ENCODE measurements around the gene CGNL1.

The CGNL1 gene

GRCh38 chr15:57500979-57501576, 124.8 kb downstream of the CGNL1 start:
- DNase-seq: no peak

GRCh38 chr15:57502116-57502515, 125.8 kb downstream of the CGNL1 start:
- DNase-seq: no peak

GRCh38 chr15:57503051-57503702, 126.9 kb downstream of the CGNL1 start:
- DNase-seq: no peak

GRCh38 chr15:57503911-57504598, 127.8 kb downstream of the CGNL1 start:
- no peak for DNase-seq

GRCh38 chr15:57504599-57504940, 128.3 kb downstream of the CGNL1 start:
- DNase-seq: no peak

- no peak for DNase-seq
Measured at GRCh38 chr15:57505056-57505715, 128.9 kb downstream of the CGNL1 start.

- no peak for DNase-seq
Measured at GRCh38 chr15:57505949-57506391, 129.7 kb downstream of the CGNL1 start.

- no peak for DNase-seq
Measured at GRCh38 chr15:57506422-57506821, 130.1 kb downstream of the CGNL1 start.

- DNase-seq: no peak
Measured at GRCh38 chr15:57507111-57507510, 130.8 kb downstream of the CGNL1 start.

GRCh38 chr15:57509126-57509525, 132.8 kb downstream of the CGNL1 start:
- DNase-seq: no peak

- no peak for DNase-seq
Measured at GRCh38 chr15:57509965-57510364, 133.7 kb downstream of the CGNL1 start.

- DNase-seq: no peak
Measured at GRCh38 chr15:57510647-57511046, 134.3 kb downstream of the CGNL1 start.

GRCh38 chr15:57516327-57517029, 140.2 kb downstream of the CGNL1 start:
- no peak for DNase-seq

GRCh38 chr15:57517030-57517671, 140.8 kb downstream of the CGNL1 start:
- DNase-seq: no peak

- no peak for DNase-seq
Measured at GRCh38 chr15:57518779-57519405, 142.6 kb downstream of the CGNL1 start.

- no peak for DNase-seq
Measured at GRCh38 chr15:57519806-57520205, 143.5 kb downstream of the CGNL1 start.

- no peak for DNase-seq
Measured at GRCh38 chr15:57521503-57521902, 145.2 kb downstream of the CGNL1 start.

- no peak for DNase-seq
Measured at GRCh38 chr15:57522148-57522547, 145.8 kb downstream of the CGNL1 start.

- DNase-seq: no peak
Measured at GRCh38 chr15:57525581-57525980, 149.3 kb downstream of the CGNL1 start.

- DNase-seq: no peak
Measured at GRCh38 chr15:57526076-57526475, 149.8 kb downstream of the CGNL1 start.

- DNase-seq: no peak
Measured at GRCh38 chr15:57526615-57527014, 150.3 kb downstream of the CGNL1 start.
